GM12874 (cell line): ENCODE data around the gene CYP46A1.

Source experiments
- TF ChIP-seq, protein P1 (sequence below): IDR thresholded peaks from 2 replicates; pipeline ENCODE4 v1.5.1; 2011; ENCODE audit warnings: low read depth, mild to moderate bottlenecking, control low read depth, low read length, moderate library complexity; ENCODE audit not compliant: insufficient read depth

Gene CYP46A1

DNA sequence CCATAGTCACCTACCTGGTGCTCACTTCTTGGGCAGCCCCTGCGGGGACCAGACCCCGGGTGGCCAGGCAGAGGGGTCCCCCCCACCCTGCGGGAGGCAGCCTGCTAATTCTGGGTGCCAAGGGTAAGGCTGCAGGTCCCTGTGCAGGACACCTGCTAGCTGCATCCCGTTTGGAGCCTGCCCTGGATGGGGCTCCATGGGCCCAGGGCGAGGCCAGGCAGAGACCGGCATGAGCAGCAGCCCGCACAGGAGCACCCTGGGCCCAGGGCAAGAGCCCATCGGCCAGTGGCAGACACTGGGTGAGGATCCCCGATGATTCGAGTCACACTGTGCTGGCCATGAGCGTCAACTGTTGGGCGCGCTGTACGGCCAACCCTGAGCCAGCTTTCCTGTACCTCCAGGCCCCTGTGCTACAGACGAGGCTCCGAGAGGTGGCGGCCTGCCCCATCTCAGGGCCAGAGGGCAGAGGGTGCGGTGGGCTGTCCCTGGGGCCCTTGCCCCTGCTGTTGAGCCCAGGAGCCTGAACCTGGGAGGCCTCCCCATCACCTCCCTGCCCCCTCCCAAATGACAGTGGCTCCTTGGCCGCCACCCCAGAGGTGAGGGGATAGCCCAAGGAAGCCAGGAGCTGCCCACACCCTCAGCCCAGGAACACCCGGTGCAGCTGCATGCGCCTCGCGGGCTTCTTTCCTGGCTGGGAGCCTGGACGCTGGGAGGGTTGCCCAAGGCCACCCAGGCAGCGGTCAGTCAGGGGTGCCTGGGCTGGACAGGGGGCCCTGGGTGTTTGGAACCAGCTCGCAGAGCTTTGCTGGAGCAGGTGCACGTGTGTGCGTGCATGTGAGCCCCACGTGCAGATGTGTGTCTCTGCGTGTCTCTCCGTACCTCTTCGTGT, 47.7 kb downstream of the CYP46A1 start:
- TF ChIP-seq, protein P1, sequence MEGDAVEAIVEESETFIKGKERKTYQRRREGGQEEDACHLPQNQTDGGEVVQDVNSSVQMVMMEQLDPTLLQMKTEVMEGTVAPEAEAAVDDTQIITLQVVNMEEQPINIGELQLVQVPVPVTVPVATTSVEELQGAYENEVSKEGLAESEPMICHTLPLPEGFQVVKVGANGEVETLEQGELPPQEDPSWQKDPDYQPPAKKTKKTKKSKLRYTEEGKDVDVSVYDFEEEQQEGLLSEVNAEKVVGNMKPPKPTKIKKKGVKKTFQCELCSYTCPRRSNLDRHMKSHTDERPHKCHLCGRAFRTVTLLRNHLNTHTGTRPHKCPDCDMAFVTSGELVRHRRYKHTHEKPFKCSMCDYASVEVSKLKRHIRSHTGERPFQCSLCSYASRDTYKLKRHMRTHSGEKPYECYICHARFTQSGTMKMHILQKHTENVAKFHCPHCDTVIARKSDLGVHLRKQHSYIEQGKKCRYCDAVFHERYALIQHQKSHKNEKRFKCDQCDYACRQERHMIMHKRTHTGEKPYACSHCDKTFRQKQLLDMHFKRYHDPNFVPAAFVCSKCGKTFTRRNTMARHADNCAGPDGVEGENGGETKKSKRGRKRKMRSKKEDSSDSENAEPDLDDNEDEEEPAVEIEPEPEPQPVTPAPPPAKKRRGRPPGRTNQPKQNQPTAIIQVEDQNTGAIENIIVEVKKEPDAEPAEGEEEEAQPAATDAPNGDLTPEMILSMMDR = no peak

DNA sequence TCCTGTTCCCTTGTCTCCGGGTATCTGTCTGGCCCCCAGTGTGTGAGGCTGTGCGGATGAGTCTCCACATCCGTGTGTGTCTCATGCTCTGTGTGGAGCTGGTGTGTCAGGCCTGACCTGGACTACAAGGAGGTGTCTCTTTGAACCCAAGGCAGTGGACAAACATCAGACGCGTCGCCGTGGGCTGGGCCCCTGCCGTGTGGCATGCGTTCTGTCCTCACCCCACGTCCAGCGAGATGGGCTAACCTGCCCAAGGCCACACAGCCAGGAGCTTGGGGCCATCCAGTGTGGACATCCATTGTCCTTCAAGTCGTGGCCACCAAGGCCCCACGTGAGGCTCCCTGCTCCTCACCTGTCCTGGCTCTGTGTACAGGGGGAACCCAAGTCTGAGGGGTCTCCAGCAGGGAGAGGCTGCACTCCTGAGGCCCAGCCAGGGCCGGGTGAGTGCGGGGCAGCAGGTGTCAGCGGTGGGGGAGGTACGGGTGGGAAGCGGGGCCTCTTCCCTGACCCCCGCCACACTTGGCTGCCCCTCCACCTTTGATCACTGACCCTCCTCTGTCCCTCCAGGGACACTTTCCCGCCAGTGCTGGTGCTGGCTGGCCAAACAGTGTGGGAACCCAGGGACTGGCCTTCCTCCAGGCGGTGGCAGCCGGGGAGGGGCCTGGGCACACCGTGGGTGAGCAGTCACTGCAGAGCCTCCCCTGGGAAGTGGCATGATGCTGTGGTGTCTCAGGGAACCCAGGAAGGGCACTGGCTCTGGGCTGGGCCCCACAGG, 48.5 kb downstream of the CYP46A1 start:
- TF ChIP-seq, protein P1 = no peak

DNA sequence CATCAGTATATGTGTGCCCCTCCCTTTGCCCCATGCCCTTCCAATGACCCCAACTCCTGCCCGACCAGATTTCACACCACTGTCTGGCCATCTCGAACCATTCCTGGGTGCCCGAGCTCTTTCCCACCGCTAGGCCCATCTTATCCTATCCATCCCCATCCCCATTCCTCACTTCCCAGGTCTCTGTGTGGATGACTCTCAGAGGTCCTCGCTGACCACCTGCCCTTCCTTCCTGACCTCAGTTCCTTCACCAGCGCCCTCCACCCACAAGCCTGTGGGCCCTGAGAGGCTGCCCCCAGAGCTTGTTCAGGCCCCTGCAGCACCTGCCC, 49.1 kb downstream of the CYP46A1 start:
- TF ChIP-seq, protein P1 = no peak

DNA sequence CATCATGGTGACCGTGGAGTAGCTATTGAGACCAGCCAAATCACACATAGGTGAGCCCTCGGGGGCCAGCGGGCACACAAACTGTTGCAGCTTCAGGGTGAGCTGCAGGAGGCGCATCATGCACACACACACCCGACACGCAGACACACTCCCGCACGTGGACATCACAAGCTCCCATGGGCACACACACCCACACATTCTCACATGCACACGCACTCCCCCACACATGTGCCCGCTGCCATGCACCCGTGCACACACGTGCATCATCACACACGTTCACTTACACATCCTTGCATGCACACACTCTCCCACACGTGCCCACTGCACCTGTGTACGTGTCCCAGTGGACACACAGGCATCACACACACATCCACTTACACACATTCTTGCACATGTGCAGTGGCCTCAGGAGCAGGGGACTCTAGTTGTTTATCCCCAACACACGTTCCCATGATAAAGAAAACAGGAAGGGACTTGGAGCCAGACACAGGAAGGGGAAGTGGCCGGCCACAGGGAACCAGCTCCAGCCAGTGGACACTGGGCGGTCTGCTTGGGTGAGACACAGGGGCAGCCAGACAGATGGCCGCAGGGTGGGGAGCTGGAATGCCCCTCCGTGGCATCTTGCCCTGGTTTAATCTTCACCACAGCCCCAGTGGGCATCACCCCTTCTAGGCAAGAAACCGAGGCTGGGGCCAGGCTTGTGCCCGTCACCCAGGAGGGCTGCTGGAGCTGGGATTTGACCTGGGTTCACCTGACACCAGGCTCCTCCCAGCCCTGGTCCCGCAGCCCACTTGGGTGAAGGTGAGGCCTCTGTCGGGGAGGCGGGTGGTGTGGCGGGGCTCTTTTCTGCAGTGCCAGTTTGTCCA, 49.7 kb downstream of the CYP46A1 start:
- TF ChIP-seq, protein P1 = no peak

DNA sequence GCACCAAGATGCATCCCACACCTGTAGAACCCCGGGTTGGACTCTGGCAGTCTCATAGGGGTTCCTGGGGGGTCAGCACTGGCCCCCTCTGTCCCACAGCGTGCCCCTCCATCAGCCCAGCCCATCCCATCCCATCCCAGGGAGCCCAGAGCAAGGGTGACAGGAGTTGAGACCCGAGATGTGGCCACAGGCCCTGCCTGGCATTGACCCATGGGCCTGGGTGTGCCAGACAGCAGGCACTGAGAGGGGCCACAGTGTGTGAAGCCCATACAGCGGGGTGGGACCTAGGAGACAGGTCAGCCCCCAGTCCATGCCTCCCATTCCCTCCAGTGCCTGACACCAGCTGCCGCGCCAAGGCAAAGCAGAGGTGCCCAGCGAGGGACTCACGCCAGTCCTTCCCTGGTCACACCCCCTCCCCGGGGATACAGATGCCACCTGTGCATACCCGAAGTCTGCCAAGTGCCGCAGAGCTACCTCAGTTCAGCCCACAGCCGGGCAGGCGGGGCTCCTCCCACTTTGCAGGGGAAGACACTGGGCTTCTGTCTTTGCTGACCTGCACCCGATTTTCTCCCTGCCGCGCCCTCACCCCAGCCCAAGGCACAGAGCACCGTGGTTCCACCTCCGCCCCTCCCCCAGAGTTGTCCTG, 50.4 kb downstream of the CYP46A1 start:
- TF ChIP-seq, protein P1 = no peak

DNA sequence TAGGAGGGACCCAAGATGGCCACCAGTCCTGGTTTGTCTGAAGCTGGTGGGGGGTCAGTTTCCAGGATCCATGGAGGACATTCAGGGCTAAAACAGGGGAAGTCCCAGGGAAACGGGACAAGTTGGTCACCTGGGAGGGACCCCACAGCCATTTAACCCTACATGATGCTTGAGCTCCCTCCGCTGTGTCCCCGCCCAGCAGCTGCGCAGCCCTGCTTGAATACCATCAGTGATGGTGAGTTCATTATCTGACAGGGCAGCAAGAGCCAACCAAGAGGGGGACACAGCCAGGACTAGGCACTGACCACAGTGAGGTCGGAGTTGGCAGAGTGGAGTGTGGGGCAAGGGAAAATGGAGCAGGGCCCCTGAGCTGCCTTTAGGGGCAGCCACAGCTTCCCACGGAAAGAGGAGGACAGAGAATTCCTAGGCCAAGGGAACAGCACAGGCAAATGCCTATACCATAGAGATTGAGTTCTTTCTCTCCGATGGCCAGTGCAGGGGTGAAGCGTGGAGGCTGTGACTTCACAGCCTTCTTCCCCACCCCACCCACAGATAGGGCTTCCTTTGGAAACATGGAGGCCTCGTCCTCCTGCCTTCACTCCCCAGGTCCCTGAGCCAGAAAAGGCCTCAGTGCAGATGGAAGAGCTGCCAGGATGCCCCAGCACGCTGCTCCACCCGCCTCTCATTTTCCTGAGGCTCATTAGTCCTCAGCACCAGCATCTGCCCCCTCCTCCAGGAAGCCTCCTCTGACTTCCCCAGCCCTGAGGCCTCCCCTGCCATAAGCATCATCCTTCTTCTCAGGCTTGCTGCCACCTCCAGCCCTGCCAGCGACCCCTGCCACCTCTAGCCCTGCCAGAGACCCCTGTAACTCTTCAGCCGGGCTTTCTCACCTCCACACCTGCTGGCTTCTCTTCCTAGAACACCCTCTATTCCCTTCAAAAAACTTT, 51.4 kb downstream of the CYP46A1 start:
- TF ChIP-seq, protein P1 = no peak
